Measurements from ENCODE around the gene COL6A2. TPM values are rescaled to one million over a fixed set of nuclear protein-coding genes. Genes with fewer than 3 reads are reported as not detected.

COL6A2 gene
- total RNA-seq, 1 experiment from 2014 or later, result 15.0 TPM

DNA sequence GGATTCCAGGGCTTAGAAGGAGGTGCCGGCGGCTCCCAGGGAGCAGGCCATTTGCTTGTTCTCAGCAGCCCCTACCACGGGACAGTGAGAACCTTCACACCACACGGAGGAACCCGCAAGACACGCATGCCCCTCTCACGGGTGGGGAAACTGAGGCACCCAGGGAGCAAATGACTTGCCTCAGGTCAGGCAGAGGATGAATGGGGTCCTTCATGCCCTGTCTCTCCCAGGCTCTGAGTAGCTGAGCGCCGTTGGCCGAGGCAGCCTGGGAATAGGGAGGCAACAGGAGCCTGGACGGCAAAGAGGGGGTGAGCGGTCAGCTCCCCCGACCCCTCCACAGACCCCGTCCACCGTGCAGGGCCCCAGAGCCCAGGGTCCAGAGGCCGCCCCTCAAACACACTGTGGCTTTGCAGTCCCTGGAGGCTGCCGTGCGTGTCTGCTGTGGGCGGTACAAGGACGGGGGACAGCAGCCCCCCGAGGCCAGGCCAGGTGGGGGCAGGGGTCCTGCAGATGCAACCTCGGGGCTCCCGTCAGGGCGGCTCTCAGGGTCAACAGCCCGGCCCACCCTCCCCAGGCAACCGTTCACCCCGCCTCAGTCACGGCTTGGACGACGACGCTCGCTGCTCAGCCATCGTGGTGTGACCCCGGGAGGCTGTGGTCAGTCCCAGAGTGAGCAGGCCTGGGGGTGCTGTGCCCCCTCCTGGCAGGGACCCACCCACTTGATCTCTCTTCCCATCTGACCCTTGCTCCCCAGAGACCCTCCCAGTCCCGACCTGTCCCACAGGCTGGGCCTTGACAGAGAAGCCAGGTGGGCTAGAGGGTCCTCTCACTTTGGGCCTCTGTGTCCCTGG is 15.8 kb upstream of the COL6A2 start:
- intact Hi-C loops (cut with micrococcal nuclease; ENCODE audit: unreplicated experiment), result no loop called here
- no peak overlapping the region for H3K27ac ChIP-seq (ENCODE audit: low read depth, low read length, poor library complexity, severe bottlenecking)
- no peak for DNase-seq (ENCODE audit: low spot score)
- H3K27me3 ChIP-seq (replicated peaks; ENCODE audit: insufficient read depth, low read depth, low read length, poor library complexity), result no peaks in the 10 kb centered on the region
- H3K4me1 ChIP-seq (ENCODE audit: insufficient read depth, low read length, poor library complexity, severe bottlenecking), result peaks cover 6% of the 10 kb centered on the region
- CTCF ChIA-PET, result no interaction called here
- no peak for TF ChIP-seq EZH2 (IDR thresholded peaks at IDR 0.05; ENCODE audit: borderline replicate concordance, low read depth, low read length, poor library complexity, severe bottlenecking)
- TF ChIP-seq, protein P1, sequence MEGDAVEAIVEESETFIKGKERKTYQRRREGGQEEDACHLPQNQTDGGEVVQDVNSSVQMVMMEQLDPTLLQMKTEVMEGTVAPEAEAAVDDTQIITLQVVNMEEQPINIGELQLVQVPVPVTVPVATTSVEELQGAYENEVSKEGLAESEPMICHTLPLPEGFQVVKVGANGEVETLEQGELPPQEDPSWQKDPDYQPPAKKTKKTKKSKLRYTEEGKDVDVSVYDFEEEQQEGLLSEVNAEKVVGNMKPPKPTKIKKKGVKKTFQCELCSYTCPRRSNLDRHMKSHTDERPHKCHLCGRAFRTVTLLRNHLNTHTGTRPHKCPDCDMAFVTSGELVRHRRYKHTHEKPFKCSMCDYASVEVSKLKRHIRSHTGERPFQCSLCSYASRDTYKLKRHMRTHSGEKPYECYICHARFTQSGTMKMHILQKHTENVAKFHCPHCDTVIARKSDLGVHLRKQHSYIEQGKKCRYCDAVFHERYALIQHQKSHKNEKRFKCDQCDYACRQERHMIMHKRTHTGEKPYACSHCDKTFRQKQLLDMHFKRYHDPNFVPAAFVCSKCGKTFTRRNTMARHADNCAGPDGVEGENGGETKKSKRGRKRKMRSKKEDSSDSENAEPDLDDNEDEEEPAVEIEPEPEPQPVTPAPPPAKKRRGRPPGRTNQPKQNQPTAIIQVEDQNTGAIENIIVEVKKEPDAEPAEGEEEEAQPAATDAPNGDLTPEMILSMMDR (conservative IDR thresholded peaks at IDR 0.05; ENCODE audit: low read depth, low read length), result no peak
- no peaks in the 10 kb centered on the region for H3K36me3 ChIP-seq (ENCODE audit: insufficient read depth, low read length, poor library complexity, severe bottlenecking)
- H3K4me3 ChIP-seq (ENCODE audit: low read depth, low read length, poor library complexity, severe bottlenecking), result no peak overlapping the region
- no peaks in the 10 kb centered on the region for H3K9me3 ChIP-seq (ENCODE audit: low read depth, low read length, poor library complexity, severe bottlenecking)
- BruUV-seq (replicated peaks), result no TSS peak
- POLR2A ChIA-PET (ENCODE audit: low non-redundant PET), result no interaction called here

GRCh38 chr21:46082713-46082962 is 15.3 kb upstream of the COL6A2 start:
- POLR2A ChIA-PET (ENCODE audit: low non-redundant PET), result no interaction called here
- H3K9me3 ChIP-seq (ENCODE audit: low read depth, low read length, poor library complexity, severe bottlenecking), result no peaks in the 10 kb centered on the region
- no peaks in the 10 kb centered on the region for H3K27me3 ChIP-seq (replicated peaks; ENCODE audit: insufficient read depth, low read depth, low read length, poor library complexity)

DNA sequence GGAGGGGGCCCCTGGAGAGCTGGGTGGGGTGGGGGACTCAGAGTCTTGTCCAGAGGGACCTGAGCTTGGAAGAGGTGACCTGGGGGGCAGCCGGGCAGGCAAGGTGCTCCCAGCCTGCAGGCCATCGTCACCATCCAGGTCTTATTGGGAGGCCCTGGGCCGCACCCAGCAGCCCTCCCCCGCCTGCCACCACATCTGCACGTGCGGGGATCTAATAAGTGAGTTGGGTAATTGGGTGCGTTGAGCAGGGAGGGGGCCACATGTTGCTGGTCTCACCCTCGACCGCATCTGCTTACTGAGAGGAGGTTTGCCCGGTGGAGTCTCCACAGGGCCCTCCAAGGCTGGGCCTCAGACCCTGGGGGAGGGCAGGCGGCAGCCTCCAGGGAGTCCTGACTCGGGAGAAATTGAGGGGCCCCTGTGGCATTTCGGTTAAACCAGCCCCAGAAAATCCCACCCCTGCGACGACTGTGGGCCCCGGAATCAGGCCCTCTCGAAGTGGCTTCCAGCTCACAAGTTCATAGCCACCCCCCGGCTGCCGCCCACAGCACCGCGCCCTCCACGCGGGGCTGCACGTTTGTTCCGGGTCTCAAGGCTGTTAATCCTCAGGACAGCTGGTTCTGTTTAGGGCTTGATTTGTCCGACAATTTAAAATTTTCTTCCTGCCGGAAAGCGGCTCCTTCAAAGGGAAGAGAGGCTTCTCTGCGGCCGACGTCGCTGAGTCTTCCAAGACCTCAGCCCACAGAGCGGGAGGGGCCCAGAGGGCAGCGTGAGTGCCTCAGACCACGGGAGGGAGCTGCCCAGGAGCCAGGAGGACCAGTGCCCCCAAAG is 14.7 kb upstream of the COL6A2 start:
- DNase-seq (ENCODE audit: low spot score), result no peak
- TF ChIP-seq, protein P1 (conservative IDR thresholded peaks at IDR 0.05; ENCODE audit: low read depth, low read length), result no peak
- TF ChIP-seq EZH2 (IDR thresholded peaks at IDR 0.05; ENCODE audit: borderline replicate concordance, low read depth, low read length, poor library complexity, severe bottlenecking), result no peak
- ChIA-PET CTCF (no interaction called here), POLR2A (ENCODE audit: low non-redundant PET) (no interaction called here)
- no TSS peak for BruUV-seq (replicated peaks)
- no peaks in the 10 kb centered on the region for H3K27me3 ChIP-seq (replicated peaks; ENCODE audit: insufficient read depth, low read depth, low read length, poor library complexity)
- no peaks in the 10 kb centered on the region for H3K36me3 ChIP-seq (ENCODE audit: insufficient read depth, low read length, poor library complexity, severe bottlenecking)
- peaks cover 6% of the 10 kb centered on the region for H3K4me1 ChIP-seq (ENCODE audit: insufficient read depth, low read length, poor library complexity, severe bottlenecking)
- no peak overlapping the region for H3K4me3 ChIP-seq (ENCODE audit: low read depth, low read length, poor library complexity, severe bottlenecking)
- no peaks in the 10 kb centered on the region for H3K9me3 ChIP-seq (ENCODE audit: low read depth, low read length, poor library complexity, severe bottlenecking)
- intact Hi-C loops (cut with micrococcal nuclease; ENCODE audit: unreplicated experiment), result no loop called here
- no peak overlapping the region for H3K27ac ChIP-seq (ENCODE audit: low read depth, low read length, poor library complexity, severe bottlenecking)

More at GRCh38 chr21:46082713-46082962, 15.3 kb upstream of the COL6A2 start:
- no peak for TF ChIP-seq EZH2 (IDR thresholded peaks at IDR 0.05; ENCODE audit: borderline replicate concordance, low read depth, low read length, poor library complexity, severe bottlenecking)
- TF ChIP-seq, protein P1 (conservative IDR thresholded peaks at IDR 0.05; ENCODE audit: low read depth, low read length), result no peak
- CTCF ChIA-PET, result no interaction called here
- Histone ChIP-seq H3K27ac (ENCODE audit: low read depth, low read length, poor library complexity, severe bottlenecking) (no peak overlapping the region), H3K4me3 (ENCODE audit: low read depth, low read length, poor library complexity, severe bottlenecking) (no peak overlapping the region), H3K4me1 (ENCODE audit: insufficient read depth, low read length, poor library complexity, severe bottlenecking) (peaks cover 6% of the 10 kb centered on the region), H3K36me3 (ENCODE audit: insufficient read depth, low read length, poor library complexity, severe bottlenecking) (no peaks in the 10 kb centered on the region)
- BruUV-seq (replicated peaks), result no TSS peak
- intact Hi-C loops (cut with micrococcal nuclease; ENCODE audit: unreplicated experiment), result no loop called here
- no peak for DNase-seq (ENCODE audit: low spot score)
